ENCODE measurements around the gene CALD1.
A peak's percentile ranks its signal among the peaks of the same experiment; 100 is the strongest.

Gene CALD1

GRCh38 chr7:134835463-134835823 is 56.0 kb downstream of the CALD1 start:
- no peak overlapping the region for H3K27ac ChIP-seq

GRCh38 chr7:134836447-134836846 is 57.0 kb downstream of the CALD1 start:
- CTCF ChIA-PET = no interaction called here
- POLR2A ChIA-PET (ENCODE audit: low non-redundant PET) = no interaction called here

More at GRCh38 chr7:134835463-134835823, 56.0 kb downstream of the CALD1 start:
- POLR2A ChIA-PET (ENCODE audit: low non-redundant PET) = no interaction called here
- no peak for DNase-seq (ENCODE audit: low spot score)
- CTCF ChIA-PET = no interaction called here
- TF ChIP-seq CTCF (conservative IDR thresholded peaks at IDR 0.05; ENCODE audit: low read depth) = no peak

GRCh38 chr7:134839298-134839697 is 59.9 kb downstream of the CALD1 start:
- H3K27ac ChIP-seq = no peak overlapping the region
- ChIA-PET CTCF (no interaction called here), POLR2A (ENCODE audit: low non-redundant PET) (no interaction called here)
- no peak for DNase-seq (ENCODE audit: low spot score)
- TF ChIP-seq CTCF (conservative IDR thresholded peaks at IDR 0.05; ENCODE audit: low read depth) = no peak

More at GRCh38 chr7:134836447-134836846, 57.0 kb downstream of the CALD1 start:
- no peak overlapping the region for H3K27ac ChIP-seq
- no peak for TF ChIP-seq CTCF (conservative IDR thresholded peaks at IDR 0.05; ENCODE audit: low read depth)
- DNase-seq (ENCODE audit: low spot score) = no peak

- DNase-seq (ENCODE audit: low spot score) = no peak
- H3K27ac ChIP-seq = no peak overlapping the region
- ChIA-PET POLR2A (ENCODE audit: low non-redundant PET) (no interaction called here), CTCF (no interaction called here)
- no peak for TF ChIP-seq CTCF (conservative IDR thresholded peaks at IDR 0.05; ENCODE audit: low read depth)
Observed at GRCh38 chr7:134842062-134842461, 62.6 kb downstream of the CALD1 start.

- H3K27ac ChIP-seq = no peak overlapping the region
- ChIA-PET CTCF (interaction anchor here (0.7 kb wide), 1 partner anchor 48 kb away, joined by 3 read pairs; no protein-coding TSS in a partner anchor), POLR2A (ENCODE audit: low non-redundant PET) (no interaction called here)
- DNase-seq (ENCODE audit: low spot score) = no peak
- no peak for TF ChIP-seq CTCF (conservative IDR thresholded peaks at IDR 0.05; ENCODE audit: low read depth)
Observed at GRCh38 chr7:134842886-134843430, 63.5 kb downstream of the CALD1 start.

- H3K27ac ChIP-seq = no peak overlapping the region
- TF ChIP-seq CTCF (conservative IDR thresholded peaks at IDR 0.05; ENCODE audit: low read depth) = no peak
- ChIA-PET CTCF (interaction anchor here (0.6 kb wide), 1 partner anchor 11 kb away, joined by 3 read pairs; no protein-coding TSS in a partner anchor), POLR2A (ENCODE audit: low non-redundant PET) (no interaction called here)
- peak; percentile 8 for DNase-seq (ENCODE audit: low spot score)
Observed at GRCh38 chr7:134844200-134844599, 64.8 kb downstream of the CALD1 start.
